GM18870 (cell line): Measurements from ENCODE around the gene PLCXD1.

Experiments used
- ATAC-seq: cut with Tn5 transposase; IDR thresholded peaks from one replicate; pipeline ENCODE4 v1.9.1; 2021; ENCODE audit warnings: moderate library complexity; ENCODE audit not compliant: unreplicated experiment

PLCXD1 gene

GRCh38 chrX:333611-334311 lies 52.6 kb downstream of the PLCXD1 start:
- ATAC-seq: no peak

GRCh38 chrX:334331-334891 lies 53.2 kb downstream of the PLCXD1 start:
- no peak for ATAC-seq

GRCh38 chrX:334971-335757 lies 54.0 kb downstream of the PLCXD1 start:
- no peak for ATAC-seq

GRCh38 chrX:335758-336155 lies 54.6 kb downstream of the PLCXD1 start:
- ATAC-seq: no peak

- no peak for ATAC-seq
Observed at GRCh38 chrX:336227-336626, 55.0 kb downstream of the PLCXD1 start.

GRCh38 chrX:337331-337831 lies 56.2 kb downstream of the PLCXD1 start:
- no peak for ATAC-seq

GRCh38 chrX:338281-338835 lies 57.2 kb downstream of the PLCXD1 start:
- no peak for ATAC-seq

- no peak for ATAC-seq
Observed at GRCh38 chrX:338836-339400, 57.7 kb downstream of the PLCXD1 start.

GRCh38 chrX:340121-340520 lies 58.9 kb downstream of the PLCXD1 start:
- no peak for ATAC-seq

- ATAC-seq: no peak
Observed at GRCh38 chrX:340641-341423, 59.7 kb downstream of the PLCXD1 start.

- ATAC-seq: no peak
Observed at GRCh38 chrX:341541-342101, 60.4 kb downstream of the PLCXD1 start.

GRCh38 chrX:344371-344901 lies 63.3 kb downstream of the PLCXD1 start:
- no peak for ATAC-seq

GRCh38 chrX:345020-345925 lies 64.1 kb downstream of the PLCXD1 start:
- no peak for ATAC-seq

- ATAC-seq: no peak
Observed at GRCh38 chrX:346034-346813, 65.0 kb downstream of the PLCXD1 start.

- no peak for ATAC-seq
Observed at GRCh38 chrX:347351-348117, 66.4 kb downstream of the PLCXD1 start.

- no peak for ATAC-seq
Observed at GRCh38 chrX:348461-349117, 67.4 kb downstream of the PLCXD1 start.

GRCh38 chrX:349196-349595 lies 68.0 kb downstream of the PLCXD1 start:
- no peak for ATAC-seq
